ENCODE data around the gene HCRT. TPM values are rescaled to one million over a fixed set of nuclear protein-coding genes. Genes with fewer than 3 reads are reported as not detected.

Gene HCRT
- total RNA-seq, 2 donors from 2014 or later, result not detected

DNA sequence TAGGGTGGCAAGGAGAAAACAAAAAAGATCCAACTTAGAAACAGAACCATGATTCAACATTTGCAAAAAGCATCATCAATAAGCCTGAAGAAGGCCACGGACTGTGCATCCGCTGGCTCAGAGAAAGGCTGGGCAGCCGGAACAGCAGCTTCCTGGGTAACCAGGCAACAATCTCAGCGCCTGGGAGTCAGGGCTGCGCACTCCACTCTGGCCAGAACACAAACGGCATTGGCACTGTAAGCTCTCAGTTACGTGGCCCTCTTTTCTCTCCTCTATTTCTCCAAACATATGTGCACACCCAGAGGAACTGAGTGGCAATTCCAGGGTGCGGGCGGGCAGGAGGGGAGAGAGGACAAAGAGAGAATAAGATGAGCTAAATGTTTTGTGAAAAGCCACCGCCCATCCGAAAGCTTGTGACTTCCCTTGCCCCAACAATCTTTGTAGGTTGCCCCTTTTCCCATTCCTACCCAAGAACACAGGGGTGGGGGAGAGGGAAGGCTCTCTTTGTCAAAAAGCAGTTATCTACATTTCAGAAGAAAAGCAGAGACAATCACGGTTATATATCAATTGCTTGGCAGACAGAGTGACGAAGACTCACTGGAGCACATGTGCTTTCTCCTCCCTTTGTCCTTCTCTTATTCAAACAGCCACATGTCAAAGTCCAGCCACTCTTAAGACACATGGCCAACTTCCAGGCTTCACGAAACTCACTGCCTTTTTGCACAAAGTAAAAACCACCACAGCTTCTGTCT, 15.6 kb upstream of the HCRT start:
- H3K27ac ChIP-seq, result peak overlapping the region; percentile 23 to 59
- H3K9me3 ChIP-seq, result no peaks in the 10 kb centered on the region
- no peak overlapping the region for H3K4me3 ChIP-seq
- peaks cover 0 to 18% of the 10 kb centered on the region in 2 donors for H3K4me1 ChIP-seq
- TF ChIP-seq, protein P1, sequence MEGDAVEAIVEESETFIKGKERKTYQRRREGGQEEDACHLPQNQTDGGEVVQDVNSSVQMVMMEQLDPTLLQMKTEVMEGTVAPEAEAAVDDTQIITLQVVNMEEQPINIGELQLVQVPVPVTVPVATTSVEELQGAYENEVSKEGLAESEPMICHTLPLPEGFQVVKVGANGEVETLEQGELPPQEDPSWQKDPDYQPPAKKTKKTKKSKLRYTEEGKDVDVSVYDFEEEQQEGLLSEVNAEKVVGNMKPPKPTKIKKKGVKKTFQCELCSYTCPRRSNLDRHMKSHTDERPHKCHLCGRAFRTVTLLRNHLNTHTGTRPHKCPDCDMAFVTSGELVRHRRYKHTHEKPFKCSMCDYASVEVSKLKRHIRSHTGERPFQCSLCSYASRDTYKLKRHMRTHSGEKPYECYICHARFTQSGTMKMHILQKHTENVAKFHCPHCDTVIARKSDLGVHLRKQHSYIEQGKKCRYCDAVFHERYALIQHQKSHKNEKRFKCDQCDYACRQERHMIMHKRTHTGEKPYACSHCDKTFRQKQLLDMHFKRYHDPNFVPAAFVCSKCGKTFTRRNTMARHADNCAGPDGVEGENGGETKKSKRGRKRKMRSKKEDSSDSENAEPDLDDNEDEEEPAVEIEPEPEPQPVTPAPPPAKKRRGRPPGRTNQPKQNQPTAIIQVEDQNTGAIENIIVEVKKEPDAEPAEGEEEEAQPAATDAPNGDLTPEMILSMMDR (IDR thresholded peaks at IDR 0.05), result no peak
- peaks cover 30% of the 10 kb centered on the region for H3K36me3 ChIP-seq
- peak; percentile 74 for DNase-seq (ENCODE audit: low spot score)
- H3K27me3 ChIP-seq, result no peaks in the 10 kb centered on the region

DNA sequence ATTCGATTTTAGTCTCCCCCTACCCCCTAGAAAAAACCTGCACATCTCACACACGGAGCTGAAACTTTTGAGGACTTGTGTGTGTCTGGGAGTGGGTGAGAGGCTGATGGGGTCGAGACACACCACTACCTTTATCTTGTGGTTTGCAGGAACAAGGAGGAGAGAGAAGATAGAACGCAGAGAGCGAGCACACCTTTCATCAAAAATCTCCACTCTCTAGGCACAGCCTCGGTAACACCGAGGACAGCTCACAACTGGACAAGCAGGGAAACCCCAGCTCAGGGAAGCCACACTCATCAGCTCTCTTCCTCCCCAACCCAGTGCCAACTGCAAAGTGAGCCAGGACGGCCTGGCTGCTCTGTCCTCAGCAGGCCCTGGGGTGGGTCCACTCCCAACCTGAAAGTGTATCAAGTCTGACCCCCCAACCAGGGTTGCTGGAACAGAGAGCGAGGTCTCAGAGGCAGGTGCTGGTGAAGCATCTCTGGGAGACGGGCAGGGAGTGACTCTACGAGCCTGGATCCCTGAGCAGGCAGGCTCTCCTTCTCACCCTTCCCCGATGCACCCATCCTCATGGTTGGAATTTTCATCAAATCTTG, 14.3 kb upstream of the HCRT start:
- Histone ChIP-seq H3K9me3 (no peaks in the 10 kb centered on the region), H3K27me3 (no peaks in the 10 kb centered on the region), H3K36me3 (peaks cover 17% of the 10 kb centered on the region), H3K4me1 (peaks cover 0 to 22% of the 10 kb centered on the region in 2 donors), H3K27ac (no peak overlapping the region), H3K4me3 (no peak overlapping the region)
- DNase-seq (ENCODE audit: low spot score), result no peak
- TF ChIP-seq, protein P1 (IDR thresholded peaks at IDR 0.05), result no peak

DNA sequence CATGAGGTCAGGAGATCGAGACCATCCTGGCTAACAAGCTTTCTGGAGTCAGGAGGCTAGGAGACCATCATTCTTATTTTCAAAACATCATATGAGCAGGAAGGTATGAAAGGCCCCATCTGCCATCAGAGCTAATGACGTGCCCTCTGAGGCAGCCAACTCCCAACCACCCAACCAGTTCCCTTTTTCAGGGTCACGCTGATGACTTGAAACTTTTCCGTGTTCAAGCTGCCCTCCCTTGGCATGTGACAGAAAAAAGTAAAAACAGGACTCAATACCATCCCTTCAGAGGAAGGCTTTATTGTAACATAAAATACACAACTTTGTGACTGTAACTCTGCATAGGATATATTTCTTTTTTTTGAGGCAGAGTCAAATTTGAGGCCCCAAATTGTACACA, 13.6 kb upstream of the HCRT start:
- no peak for DNase-seq (ENCODE audit: low spot score)
- Histone ChIP-seq H3K4me3 (no peak overlapping the region), H3K36me3 (peaks cover 11% of the 10 kb centered on the region), H3K27ac (peak overlapping the region in 1 of 2 donors; percentile 33), H3K27me3 (no peaks in the 10 kb centered on the region), H3K9me3 (no peaks in the 10 kb centered on the region), H3K4me1 (peaks cover 0 to 25% of the 10 kb centered on the region in 2 donors)
- TF ChIP-seq, protein P1 (IDR thresholded peaks at IDR 0.05), result no peak

DNA sequence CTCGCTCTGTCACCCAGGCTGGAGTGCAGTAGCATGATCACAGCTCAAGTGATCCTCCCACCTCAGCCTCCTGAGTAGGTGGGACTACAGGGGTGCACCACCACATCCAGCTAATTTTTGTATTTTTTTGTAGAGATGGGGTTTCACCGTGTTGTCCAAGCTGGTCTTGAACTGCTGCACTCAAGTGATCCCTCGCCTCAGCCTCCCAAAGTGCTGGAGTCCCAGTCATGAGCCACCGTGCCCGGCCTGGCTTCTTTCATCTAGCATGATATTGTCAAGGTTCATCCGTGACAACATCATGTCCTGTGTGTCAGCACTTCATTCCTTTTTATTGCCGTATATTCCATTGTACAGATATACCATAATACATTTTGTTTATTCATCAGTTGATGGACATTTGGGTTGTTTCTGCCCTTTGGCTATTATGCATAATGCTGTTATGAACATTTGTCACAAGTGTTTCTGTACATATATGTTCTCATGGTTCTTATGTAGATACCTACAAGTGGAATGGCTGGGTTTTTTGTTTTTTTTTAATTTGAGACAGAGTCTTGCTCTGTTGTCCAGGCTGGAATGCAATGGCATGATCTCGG, 12.4 kb upstream of the HCRT start:
- H3K27me3 ChIP-seq, result no peaks in the 10 kb centered on the region
- DNase-seq (ENCODE audit: low spot score), result no peak
- H3K36me3 ChIP-seq, result peaks cover 7% of the 10 kb centered on the region
- H3K4me1 ChIP-seq, result peaks cover 0 to 36% of the 10 kb centered on the region in 2 donors
- TF ChIP-seq, protein P1 (IDR thresholded peaks at IDR 0.05), result no peak
- no peaks in the 10 kb centered on the region for H3K9me3 ChIP-seq
- H3K4me3 ChIP-seq, result no peak overlapping the region
- H3K27ac ChIP-seq, result no peak overlapping the region

DNA sequence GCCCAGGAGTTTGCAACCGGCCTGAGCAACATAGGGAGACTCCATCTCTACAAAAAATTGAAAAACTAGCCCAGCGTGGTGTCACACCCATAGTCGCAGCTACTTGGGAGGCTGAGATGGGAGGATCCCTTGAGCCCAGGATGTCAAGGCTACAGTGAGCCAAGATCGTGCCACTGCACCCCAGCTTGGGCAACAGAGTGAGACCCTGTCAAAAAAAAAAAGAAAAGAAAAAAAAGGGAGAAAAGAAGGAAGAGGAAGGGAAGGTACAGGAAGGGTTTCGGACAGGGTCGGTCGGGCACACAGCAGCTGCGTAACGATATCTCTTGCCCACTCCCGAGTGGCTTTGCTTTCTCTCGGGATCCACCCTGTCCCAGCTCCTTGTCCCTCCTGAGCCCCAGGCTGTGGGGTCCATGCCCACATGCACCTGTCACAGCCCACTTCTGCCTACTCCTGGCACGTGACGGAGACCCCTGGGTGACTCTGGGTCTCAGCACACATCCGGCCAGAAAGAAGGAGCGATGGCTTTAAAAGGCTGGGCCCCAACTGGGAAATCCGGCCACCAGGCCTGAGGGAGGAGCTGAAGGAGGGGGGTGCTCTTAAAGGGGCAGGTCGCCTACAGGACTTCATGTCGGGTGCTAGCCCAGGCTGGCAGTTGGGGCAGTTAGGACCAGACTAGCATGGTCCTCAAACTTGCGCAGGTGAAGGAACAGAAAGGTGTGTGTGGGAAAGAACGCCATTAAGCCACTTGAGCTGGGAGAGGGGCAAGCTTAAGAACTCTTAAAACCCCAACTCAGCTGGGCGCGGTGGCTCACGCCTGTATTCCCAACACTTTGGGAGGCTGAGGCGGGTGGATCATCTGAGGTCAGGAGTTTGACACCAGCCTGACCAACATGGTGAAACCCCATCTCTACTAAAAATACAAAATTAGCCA, 9.0 kb upstream of the HCRT start, which contains the start of gene GHDC:
TSS of gene GHDC (minus strand) at position 526 of the 931 bp plus-strand sequence. CDS start 913 bp downstream, outside the sequence.
- peak; percentile 88 for DNase-seq (ENCODE audit: low spot score)
- no peaks in the 10 kb centered on the region for H3K27me3 ChIP-seq
- TF ChIP-seq, protein P1 (IDR thresholded peaks at IDR 0.05), result no peak
- peaks cover 0 to 18% of the 10 kb centered on the region in 2 donors for H3K4me1 ChIP-seq
- H3K36me3 ChIP-seq, result no peaks in the 10 kb centered on the region
- H3K27ac ChIP-seq, result peak within 1 kb of the TSS; percentile 68 to 84
- no peaks in the 10 kb centered on the region for H3K9me3 ChIP-seq
- peak within 1 kb of the TSS; percentile 48 to 78 for H3K4me3 ChIP-seq
